DMS79 (cell line): ENCODE data around the gene C7orf25.
"Not testable (repeated sequence)": the region's sequence is repeated elsewhere in the genome, so short reads cannot be mapped to it uniquely, and the experiment has no call there.

Experiments
- DNase-seq: peaks from one replicate; lab custom pipeline; 2025; lab: John Stamatoyannopoulos, UW

The C7orf25 gene

DNA sequence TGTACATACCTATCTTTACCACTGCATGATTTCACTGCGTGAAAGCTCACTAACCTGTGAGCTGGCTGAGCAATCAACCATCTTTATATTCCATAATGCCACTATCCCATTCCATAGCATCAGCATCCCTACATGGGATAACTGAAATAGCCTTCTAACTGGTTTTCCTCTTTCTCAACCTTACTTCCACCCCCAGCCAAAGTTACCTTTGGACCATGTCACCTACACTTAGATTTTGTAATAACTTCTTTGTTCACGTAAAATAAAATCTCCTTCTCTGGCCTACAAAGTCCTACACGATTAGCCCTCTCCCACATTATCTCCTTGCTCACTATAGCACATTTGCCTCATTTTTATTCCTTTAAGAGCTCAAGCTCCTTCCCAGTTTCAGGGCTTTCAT, 17.6 kb upstream of the C7orf25 start:
- DNase-seq = no peak

DNA sequence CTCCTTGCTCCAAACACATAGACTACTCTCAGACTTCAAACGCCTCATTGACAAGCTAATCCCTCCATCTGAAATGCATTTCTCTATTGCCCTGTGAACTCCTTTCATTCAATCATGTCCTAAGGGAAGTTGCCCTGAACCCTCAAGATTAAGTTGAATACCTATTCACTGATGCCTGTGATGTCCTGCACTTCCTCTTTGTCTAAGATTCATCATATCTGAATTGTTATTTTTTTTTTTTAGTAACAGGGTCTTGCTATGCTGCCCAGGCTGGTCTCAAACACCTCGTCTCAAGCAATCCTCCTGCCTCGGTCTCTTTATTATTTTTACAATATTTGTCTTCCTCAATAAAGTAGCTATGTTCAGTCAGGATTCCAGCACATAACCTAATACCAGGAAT, 16.9 kb upstream of the C7orf25 start:
- no peak for DNase-seq

DNA sequence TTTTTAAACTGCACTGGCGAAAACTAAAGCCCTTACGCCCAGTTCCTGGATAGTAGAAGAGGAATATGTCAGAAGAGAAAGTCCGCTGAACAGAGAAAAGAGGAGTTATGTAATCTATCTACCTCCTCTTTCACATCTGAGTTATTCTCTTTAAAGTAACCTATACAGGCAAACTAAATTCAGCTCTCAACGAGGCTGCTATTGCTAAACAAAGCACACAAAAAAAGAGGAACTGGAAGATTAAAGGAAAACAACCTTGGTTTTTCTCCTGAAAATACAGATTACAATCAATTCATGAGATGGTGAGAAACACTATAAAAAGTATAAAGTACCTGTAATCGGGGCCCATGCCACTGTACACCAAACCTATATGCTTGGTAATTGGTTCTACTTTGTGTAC, 14.3 kb upstream of the C7orf25 start:
- DNase-seq = no peak

DNA sequence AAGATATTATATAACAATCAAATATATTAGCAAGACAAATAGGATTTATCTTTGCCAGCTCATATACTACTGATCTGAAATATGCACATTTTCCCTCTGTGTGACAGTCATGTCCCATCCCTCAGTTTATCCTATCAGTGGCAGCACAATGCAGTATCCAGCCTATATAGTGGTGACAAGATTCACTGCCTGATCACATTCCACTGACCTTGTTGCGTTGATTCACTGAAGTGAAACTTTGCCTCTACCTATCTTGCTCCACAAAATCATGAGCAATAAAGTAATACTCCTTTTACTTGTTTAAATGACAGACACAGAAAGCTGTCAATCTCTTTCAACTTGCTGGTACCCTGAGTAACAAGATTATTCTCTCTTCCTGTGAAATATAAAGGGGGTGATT, 13.8 kb upstream of the C7orf25 start:
- DNase-seq = no peak

DNA sequence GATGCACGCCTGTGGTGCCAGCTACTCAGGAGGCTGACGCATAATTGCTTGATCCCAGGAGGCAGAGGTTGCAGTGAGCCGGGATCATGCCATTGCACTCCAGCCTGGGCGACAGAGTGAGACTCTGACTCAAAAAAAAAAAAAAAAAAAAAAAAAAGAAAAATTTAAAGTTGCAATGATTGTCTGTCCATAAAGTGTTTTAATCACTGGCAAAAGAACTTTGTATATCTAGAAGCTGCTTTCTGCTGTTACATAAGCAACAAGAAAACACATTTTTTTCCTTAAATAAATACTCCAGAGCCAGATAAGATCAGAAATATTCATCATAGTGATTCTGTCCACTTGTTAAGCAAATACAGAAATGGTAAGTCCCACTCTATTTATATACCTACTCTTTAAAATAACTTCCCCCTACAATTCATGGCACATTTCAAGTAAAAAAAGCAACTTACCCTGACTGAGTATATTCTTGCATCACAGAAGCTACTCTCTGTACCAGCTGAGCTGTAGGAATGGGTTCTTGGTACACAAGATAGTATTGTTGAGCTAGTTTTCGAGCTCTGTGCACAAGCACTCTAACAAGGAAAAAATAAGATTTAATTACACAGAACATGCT, 12.5 kb upstream of the C7orf25 start:
- DNase-seq = no peak

DNA sequence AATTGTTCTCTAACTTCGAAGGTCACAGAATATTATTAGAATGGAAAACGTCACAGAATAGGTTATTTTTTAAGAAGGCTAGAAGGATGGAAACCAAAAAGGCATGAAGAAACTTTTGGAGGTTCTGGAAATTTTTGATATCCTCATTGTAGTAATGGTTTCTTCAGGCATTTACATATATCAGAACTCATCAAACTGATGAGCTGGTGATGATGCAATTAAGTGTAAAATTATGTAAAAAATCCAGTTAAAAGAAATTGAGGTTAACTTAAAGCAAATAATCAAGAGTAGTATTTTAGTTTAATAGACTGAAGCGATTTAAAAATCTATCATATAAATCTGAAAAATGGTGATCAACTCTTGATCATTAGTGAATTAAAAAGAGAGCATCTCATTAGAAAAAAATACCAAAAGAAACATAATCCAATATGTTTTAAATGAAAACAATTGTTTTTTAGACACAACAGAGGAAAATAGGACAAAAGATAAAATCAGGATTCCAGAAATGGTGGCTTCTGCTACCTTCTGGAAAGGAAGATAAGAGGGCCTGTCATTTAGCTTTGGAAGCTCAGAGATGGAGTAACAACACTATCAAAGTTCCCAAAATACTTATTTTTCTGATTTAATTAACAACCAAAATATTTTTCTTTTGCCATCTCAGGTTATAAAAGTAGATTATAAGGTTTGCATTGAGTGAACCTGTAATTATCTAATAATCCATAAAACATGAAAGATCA, 10.3 kb upstream of the C7orf25 start:
- DNase-seq = no peak

DNA sequence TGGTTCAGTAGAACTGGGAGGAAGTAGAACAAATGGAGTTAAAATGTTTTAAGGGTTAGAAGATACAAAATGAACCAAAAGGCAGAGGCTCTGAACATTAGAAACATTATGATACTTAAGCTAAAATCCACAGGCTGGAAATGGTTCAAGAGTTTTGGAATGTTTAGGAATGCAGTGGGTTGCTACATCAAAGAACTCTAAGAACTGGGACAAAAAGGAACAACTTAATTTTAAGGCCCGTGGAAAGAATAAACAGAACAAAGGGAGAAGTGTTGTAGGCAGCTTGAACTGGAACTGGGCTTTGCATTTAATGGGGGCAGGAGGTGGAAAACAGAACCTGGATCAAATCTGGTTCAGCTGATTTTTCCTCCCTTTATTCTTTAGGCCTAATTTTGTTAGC, 3.5 kb upstream of the C7orf25 start:
- no peak for DNase-seq

DNA sequence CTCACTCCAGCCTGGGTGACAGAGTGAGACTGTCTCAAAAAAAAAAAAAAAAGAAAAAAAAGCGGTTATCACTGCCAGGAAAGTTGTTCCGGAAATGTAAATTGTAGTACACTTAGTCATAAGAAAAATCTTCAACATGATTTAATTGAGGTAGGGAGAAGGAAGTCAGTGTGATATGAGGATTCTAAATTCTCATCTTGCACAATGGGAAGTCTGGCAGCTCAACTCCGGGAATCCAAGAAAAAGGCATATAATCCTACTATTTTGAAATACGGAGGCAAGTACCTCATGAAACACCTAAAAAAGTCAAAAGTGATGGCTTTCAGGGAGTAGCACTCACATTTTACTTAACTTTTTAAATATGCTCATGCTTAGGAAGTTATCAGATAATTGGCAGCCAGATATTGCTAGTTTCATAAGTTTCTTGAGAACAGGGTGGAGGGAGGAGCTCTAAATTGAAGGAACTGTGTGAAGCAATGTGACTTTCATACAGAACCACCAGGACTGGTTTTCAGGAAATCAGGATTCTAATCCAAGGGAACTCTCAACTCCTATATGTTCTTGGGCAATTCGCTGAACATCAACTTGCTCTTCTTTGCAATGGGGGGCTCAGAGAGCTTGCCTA, 2.7 kb upstream of the C7orf25 start:
- DNase-seq = no peak

DNA sequence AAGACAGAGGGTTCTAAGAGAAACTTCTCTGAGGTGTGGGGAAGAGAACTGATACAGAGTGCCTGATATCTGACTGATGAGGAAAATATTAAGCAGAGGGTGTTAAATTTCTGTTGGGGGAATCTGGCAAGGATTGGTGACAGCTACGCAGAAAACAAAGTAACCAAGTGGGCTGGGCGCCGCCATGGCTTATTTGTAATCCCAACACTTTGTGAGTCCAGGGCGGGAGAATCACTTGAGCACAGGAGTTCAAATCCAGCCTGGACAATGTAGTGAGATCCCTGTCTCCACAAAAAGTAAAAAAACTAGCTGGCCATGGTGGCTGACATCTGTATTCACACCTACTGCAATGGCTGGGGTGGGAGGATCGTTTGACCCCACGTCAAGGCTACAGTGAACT, 2.1 kb upstream of the C7orf25 start:
- DNase-seq = no peak

DNA sequence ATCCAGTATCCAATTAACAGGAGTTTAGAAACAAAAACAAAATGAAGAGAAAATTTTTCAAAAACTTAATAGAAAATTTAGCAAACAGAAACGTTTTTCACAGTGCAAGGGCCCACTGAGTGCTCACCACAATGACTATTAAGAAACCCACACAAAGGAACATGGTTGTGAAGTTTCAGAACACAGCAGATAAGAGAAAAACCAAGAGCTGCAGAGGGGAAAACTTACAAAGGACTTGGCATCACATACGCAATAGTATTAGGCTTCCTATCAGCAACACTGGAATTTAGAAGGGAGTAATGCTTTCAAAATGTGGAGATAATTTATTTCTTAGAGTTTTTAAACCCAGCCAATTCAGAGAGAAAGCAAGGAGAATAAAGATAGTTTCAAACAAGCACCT, 1.7 kb upstream of the C7orf25 start:
- DNase-seq = no peak

DNA sequence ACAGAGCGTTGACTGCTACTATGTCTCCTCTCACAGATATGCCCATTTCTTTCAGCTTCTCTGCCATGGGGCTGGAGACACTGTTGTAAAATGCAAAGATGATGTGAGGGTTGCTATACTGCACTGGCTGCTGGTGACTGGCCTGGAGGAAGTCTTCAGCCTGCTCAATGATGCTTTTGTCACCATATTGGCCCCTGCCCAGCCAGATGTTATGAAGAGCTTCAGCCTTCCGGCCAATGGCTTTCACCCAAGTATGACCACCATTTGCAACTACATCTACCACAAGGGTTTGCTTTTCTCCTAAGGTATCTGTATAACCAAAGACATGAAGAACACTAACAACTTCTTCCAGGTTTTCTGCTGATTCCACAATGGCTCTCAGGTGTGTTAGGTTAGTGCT, 1.6 kb downstream of the C7orf25 start:
- no peak for DNase-seq

DNA sequence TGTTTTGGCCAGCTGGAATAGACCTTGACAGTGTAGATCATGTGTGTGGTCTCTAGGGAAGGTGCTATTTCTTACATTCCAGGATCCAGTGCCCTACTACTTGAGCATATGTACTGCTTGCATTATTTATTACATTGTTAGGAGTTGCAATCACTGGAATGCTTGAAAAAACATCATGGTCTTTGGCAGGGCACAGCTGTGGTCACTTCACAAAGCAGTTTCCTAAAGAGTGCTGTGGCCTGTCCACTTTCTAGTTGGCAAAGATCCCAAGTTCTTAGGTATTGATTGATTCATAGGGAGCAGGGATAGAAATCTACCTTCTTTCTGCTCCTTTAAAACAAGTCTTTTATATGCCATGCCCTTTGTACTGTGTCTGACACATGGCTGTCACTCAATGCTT, 4.6 kb downstream of the C7orf25 start:
- DNase-seq = no peak

DNA sequence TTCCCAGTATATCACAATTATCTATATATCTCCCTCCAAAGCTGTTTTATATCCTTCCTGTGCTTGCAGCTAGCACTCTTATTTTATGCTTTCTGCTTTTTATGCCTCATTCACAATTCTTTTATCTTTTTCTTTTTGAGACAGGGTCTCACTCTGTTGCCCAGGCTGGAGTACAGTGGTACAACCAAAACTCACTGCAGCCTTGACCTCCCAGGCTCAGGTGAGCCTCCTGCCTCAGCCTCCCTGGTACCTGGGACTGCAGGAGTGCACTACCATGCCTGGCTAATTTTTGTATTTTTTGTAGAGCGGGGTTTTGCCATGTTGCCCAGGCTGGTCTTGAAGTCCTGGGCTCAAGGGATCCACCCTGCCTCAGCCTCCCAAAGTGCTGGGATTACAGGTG, 5.7 kb downstream of the C7orf25 start:
- DNase-seq = no peak

DNA sequence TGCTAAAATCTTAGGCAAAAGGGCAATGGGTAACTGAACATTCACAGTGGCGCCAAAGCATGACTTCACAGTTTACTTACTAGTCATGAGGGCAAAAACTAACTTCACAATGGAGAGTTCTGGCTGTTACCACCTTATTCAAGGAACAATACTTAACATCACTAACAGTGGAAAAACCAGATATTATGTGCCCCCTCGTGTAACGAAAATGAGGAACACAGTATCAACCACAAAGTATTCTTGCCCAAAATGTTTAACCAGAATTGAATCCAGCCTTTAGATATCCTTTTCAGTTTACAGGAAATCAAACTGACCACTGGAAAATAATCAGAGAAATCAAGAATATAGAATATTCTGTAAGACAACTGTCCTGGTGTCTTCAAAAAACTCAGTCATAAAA, 9.5 kb downstream of the C7orf25 start:
- no peak for DNase-seq

DNA sequence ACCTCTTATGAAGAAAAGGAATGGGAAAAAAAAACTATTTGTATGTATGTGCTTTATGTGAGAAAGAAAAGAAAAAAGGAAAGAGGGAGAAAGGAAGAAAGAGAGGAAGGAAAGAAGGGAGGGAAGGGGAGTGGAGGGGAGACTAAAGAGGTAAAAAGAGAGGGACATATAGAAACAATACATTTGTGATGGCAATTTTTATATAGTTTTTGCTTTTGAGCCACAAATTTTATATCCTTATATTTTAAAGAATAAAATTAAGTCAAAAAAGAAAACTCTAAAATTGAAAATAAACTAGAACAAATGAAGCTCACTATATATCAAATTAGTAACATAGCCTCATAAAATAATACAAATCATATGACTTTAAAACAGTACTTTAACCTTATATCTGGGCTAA, 11.0 kb downstream of the C7orf25 start:
- no peak for DNase-seq

DNA sequence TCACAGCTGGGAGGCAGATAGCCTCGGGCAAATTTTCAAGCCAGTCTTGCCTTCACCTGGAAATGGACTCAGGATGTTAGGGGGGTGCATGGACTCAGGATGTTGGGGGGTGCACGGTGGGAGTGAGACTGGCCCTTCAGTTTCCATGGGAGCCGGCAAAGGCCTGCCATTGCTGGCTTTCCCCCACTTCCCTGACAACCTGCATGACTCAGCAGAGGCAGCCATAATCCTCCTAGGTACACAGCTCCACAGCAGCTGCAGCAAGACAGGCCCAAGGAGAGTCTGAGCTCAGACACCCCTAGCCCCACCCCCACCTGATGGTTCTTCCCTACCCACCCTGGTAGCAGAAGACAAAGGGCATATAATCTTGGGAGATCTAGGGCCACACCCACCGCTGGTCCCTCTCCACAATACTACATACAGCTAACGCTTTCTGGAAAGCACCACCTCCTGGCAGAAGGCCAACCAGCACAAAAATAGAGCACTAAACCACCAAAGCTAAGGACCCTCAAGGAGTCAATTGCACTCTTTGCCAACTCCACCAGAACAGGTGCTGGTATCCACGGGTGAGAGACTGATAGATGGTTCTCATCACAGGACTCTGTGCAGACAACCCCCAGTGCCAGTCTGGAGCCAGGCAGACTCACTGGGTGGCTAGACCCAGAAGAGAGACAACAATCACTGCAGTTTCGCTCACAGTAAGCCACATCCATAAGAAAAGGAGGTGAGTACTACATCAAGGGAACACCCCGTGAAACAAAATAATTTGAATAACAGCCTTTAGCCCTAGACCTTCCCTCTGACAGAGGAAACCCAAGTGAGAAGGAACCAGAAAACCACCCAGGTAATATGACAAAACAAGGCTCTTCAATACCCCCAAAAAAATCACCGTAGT, 18.3 kb downstream of the C7orf25 start:
- peak; percentile 100 for DNase-seq

DNA sequence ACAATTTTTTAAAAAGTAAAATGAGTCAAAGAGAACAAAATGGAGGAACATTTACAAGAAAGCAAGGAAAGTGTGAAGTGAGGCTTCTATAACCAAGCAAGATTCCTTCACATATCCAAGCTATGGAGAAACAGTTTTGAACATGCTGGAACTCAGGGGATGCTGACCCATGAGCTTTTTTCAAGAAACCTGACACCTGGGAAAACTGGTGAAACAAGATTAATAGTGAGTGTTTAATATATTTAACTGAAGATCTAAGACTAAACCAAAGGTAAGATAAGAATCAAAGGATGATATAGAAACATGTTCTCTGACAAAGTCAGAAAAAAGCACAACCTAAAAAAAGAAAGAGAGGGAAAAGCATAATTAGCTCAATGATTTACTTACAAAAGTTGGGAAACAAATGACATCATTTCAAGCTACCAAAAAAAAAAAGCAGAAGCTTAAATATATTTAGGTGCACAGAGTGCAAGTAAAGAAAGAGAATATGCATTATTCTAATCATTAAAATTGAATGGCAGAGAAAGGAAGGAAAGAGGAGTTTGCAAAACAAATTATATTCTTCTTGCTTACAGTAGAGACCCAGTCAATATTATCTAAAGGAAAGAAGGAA, 24.9 kb downstream of the C7orf25 start:
- DNase-seq = no peak

DNA sequence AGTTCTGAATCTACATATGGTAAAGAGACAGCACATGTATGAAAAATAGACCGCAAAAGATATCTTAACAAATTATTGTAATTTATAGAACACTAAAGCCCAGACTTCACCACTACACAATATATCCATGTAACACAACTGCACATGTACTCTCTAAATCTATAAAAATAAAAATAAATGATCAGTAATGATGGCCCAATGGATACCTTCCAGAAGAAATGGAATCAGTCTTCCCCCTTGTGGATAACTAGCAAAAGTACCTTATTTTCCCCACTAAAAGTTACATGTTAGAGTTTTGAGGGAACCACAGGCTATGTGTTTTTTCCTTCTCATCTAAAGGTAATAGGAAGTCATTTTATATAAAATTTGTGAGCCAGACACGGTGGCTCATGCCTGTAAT, 25.7 kb downstream of the C7orf25 start:
- no peak for DNase-seq

DNA sequence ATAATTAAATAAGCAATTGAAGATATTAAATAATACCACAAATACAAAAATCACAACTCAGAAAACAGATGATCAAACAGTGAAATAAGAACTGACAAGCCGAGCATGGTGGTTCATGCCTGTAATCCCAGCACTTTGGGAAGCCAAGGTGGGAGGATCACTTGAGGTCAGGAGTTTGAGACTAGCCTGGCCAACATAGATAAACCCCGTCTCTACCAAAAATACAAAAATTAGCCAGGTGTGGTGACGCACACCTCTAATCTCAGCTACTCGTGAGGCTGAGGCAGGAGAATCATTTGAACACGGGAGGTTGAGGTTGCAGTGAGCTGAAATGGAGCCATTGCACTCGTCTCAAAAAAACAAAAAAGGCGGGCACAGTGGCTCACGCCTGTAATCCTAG, 26.7 kb downstream of the C7orf25 start:
- not testable (repeated sequence) for DNase-seq

DNA sequence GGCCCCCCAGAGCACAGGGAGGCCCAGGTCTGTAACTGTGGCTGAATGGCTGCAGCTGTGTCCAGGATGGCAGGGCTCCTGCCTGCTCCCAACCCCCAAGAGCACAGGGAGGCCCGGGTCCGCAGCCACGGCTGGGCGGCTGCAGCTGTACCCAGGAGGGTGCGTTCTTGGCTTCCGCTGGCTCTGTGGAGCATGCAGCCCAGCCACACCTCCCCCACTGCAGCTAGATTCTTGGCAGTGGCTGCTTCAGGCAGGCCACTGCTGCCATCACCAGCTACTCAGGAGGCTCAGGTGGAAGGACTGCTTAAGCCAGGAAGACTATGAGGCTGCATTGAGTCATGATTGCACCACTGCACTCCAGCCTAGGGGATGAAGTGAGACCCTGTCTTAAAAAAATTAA, 27.9 kb downstream of the C7orf25 start:
- peak; percentile 17 for DNase-seq

DNA sequence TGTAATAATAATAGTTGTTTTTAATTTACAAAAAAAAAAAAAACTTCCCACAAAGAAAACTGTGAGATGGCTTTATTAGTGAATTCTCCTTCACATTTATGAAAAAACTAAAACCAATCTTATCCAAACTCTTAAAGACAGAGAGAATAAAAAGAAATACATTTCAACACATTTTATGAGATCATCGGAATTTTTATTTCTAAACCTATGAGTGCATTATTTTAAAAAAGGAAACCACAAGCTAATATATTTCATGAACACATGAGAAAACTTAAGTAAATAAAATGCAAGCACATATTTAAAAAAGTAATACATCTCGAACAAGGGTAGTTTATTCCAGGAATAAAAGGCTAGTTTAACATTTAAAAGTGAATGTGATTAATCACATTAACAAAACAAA, 31.5 kb downstream of the C7orf25 start:
- DNase-seq = no peak

DNA sequence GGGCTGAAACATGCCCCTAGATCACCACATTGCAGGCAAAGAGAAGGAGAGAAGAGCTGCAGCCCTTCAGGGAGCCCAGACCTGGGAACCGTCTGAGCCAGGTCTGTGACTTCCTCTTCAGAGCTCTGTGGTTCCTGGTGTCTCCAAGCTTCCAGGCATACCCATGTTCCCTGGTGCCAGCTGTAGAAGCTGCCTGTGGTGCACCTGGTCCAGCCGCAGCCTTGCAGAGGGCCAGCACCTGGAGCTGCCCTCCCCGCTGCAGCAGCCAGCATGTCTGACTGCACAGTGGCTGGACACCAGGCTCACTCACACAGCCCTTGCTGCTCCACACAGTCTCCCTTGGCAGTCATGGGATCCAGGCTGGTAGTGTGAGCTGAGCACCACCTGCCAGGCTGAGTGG, 33.6 kb downstream of the C7orf25 start:
- DNase-seq = no peak
